ENCODE data around the gene NLGN1. TPM values are rescaled to one million over a fixed set of nuclear protein-coding genes. Genes with fewer than 3 reads are reported as not detected.

Gene NLGN1
- total and polyA plus RNA-seq, 2 experiments from 2014 or later = 14.3 to 20.1 TPM

DNA sequence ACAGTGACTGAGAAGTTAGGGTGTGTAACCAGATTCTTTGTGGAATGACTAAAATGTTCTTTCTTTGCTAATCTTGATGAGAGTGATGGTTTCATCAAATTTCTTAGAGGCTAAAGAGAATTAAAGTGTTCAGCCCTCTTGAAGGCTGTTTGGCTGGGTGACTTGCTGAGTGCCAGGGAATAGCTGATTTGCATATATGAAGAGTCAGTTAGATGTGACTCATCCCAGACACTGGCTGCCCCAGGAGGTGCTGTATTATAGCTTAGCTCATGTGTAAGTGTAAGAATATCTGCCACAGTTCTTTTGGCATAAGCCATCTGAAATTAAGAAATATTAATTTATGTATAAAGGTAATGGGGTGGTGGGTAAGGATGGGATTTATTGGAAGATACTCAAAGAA is 535.1 kb downstream of the NLGN1 start:
- in situ Hi-C loops (cut with MboI) = no loop called here

DNA sequence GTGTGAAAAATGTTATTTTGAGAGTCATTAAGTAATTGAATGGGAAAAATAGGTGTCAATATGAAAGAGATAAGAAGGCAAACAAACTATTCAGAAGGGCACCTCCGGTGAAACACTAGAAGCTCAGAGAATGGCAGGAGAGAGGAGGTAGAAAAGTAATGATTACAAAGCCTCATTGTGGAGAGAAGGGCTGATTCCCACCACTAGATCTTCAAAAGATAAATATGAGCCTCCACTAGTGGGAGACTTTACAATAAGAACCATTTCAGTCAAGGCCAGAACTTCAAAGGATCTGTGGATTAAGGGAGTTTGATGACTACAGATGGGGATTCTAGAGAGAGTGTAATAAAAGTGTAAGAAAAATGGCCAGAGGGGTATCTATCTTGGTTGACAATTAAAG is 535.6 kb downstream of the NLGN1 start:
- 100% methylated on average over 1 of the region's 1 CpG for WGBS, 2 experiments (ENCODE audit: low coverage in 1 of 2, low lambda C conversion rate in 2 of 2, missing lambda C conversion rate in 2 of 2)

More for the DNA sequence above, 535.1 kb downstream of the NLGN1 start:
- DNase-seq = peak; percentile 92
- no peaks in the 10 kb centered on the region for H4K20me1 ChIP-seq (ENCODE audit: insufficient read depth)
- H3K27me3 ChIP-seq (replicated peaks; ENCODE audit: insufficient read depth) = no peaks in the 10 kb centered on the region
- peaks cover 20% of the 10 kb centered on the region for H3F3A ChIP-seq (ENCODE audit: insufficient read depth)
- no peak overlapping the region for H3K4me3 ChIP-seq
- H3K9me3 ChIP-seq (ENCODE audit: low read depth) = no peaks in the 10 kb centered on the region
- H3K79me2 ChIP-seq (ENCODE audit: insufficient read depth) = no peaks in the 10 kb centered on the region
- H3K27ac ChIP-seq = peak overlapping the region; percentile 36
- peak overlapping the region; percentile 61 for H3K4me2 ChIP-seq (ENCODE audit: unreplicated experiment)
- no peak overlapping the region for H3K9ac ChIP-seq
- no peaks in the 10 kb centered on the region for H3K9me2 ChIP-seq (ENCODE audit: insufficient read depth)
- H2AFZ ChIP-seq = peak overlapping the region; percentile 20; the same call in 1 of the 2 replicates
- TF ChIP-seq EZH2phosphoT487 (IDR thresholded peaks at IDR 0.05; ENCODE audit: insufficient read depth, low read depth) = no peak
- TF ChIP-seq EZH2 (IDR thresholded peaks at IDR 0.05; ENCODE audit: insufficient read depth, poor library complexity, severe bottlenecking) = no peak
- H3K4me1 ChIP-seq (ENCODE audit: insufficient read depth) = peaks cover 15% of the 10 kb centered on the region
- no peaks in the 10 kb centered on the region for H3K36me3 ChIP-seq (ENCODE audit: low read depth)

DNA sequence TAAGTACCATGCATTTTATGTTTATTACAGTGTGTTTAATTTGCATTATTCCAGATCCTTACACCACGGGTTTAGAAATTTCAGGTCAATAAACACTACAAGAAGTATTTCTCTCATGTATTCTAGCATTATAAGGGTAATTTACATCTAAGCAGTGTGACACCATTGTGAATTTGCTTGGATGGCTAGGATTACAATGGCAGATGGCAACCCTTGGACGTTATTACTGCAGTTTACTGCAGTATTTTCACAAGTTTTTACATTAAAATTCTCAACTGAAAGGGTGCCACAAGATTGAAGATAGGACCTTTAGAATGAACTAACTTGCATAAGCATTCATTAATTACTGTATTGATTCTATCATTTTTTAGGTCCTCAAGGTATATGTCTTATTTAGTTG is 538.8 kb downstream of the NLGN1 start:
- DNase-seq = no peak
- Histone ChIP-seq H3K27ac (no peak overlapping the region), H4K20me1 (ENCODE audit: insufficient read depth) (no peaks in the 10 kb centered on the region), H3K79me2 (ENCODE audit: insufficient read depth) (no peaks in the 10 kb centered on the region), H3K4me2 (ENCODE audit: unreplicated experiment) (no peak overlapping the region), H3K4me3 (no peak overlapping the region), H3K9ac (no peak overlapping the region), H3K9me2 (ENCODE audit: insufficient read depth) (no peaks in the 10 kb centered on the region), H3K9me3 (ENCODE audit: low read depth) (no peaks in the 10 kb centered on the region), H3K27me3 (replicated peaks; ENCODE audit: insufficient read depth) (no peaks in the 10 kb centered on the region), H3F3A (ENCODE audit: insufficient read depth) (peaks cover 25% of the 10 kb centered on the region), H3K36me3 (ENCODE audit: low read depth) (no peaks in the 10 kb centered on the region), H2AFZ (no peak overlapping the region), H3K4me1 (ENCODE audit: insufficient read depth) (peaks cover 28% of the 10 kb centered on the region)
- TF ChIP-seq EZH2phosphoT487 (IDR thresholded peaks at IDR 0.05; ENCODE audit: insufficient read depth, low read depth) (no peak), EZH2 (IDR thresholded peaks at IDR 0.05; ENCODE audit: insufficient read depth, poor library complexity, severe bottlenecking) (no peak)
- in situ Hi-C loops (cut with MboI) = no loop called here
- WGBS, 2 experiments (ENCODE audit: low coverage in 1 of 2, low lambda C conversion rate in 2 of 2, missing lambda C conversion rate in 2 of 2) = 67 to 77% methylated on average over 2 of the region's 2 CpGs

More for the DNA sequence above, 535.6 kb downstream of the NLGN1 start:
- peaks cover 18% of the 10 kb centered on the region for H3K4me1 ChIP-seq (ENCODE audit: insufficient read depth)
- no peaks in the 10 kb centered on the region for H3K9me3 ChIP-seq (ENCODE audit: low read depth)
- peaks cover 20% of the 10 kb centered on the region for H3F3A ChIP-seq (ENCODE audit: insufficient read depth)
- no peaks in the 10 kb centered on the region for H4K20me1 ChIP-seq (ENCODE audit: insufficient read depth)
- no peaks in the 10 kb centered on the region for H3K9me2 ChIP-seq (ENCODE audit: insufficient read depth)
- in situ Hi-C loops (cut with MboI) = no loop called here
- DNase-seq = no peak
- no peak for TF ChIP-seq EZH2 (IDR thresholded peaks at IDR 0.05; ENCODE audit: insufficient read depth, poor library complexity, severe bottlenecking)
- TF ChIP-seq EZH2phosphoT487 (IDR thresholded peaks at IDR 0.05; ENCODE audit: insufficient read depth, low read depth) = no peak
- peak overlapping the region; percentile 20; the same call in 1 of the 2 replicates for H2AFZ ChIP-seq
- H3K4me2 ChIP-seq (ENCODE audit: unreplicated experiment) = peak overlapping the region; percentile 61
- no peaks in the 10 kb centered on the region for H3K36me3 ChIP-seq (ENCODE audit: low read depth)
- no peaks in the 10 kb centered on the region for H3K27me3 ChIP-seq (replicated peaks; ENCODE audit: insufficient read depth)
- peak overlapping the region; percentile 36 for H3K27ac ChIP-seq
- no peaks in the 10 kb centered on the region for H3K79me2 ChIP-seq (ENCODE audit: insufficient read depth)
- no peak overlapping the region for H3K4me3 ChIP-seq
- H3K9ac ChIP-seq = no peak overlapping the region

DNA sequence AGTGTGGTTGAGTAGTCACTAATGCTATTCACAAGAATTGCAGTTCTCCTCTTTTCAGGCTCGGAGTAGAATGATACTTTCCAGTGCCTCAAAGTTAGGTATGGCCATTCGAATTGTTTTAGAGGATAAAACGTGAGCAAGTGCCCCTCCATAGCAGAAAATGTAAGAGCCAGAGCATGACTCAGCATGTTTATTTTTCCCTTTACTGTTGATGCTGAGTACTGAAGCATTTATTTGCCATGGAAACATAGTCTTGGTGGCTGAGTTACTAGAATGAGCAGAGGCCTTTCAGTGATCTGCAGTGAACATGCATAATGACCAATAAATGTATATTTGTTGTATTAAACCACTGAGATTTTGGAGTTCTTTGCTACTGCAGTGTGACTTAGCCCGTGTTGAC is 540.6 kb downstream of the NLGN1 start:
- H3K27me3 ChIP-seq (replicated peaks; ENCODE audit: insufficient read depth) = no peaks in the 10 kb centered on the region
- peak; percentile 77 for DNase-seq
- H3K9ac ChIP-seq = no peak overlapping the region
- in situ Hi-C loops (cut with MboI) = no loop called here
- 40 to 45% methylated on average over 4 of the region's 4 CpGs for WGBS, 2 experiments (ENCODE audit: low coverage in 1 of 2, low lambda C conversion rate in 2 of 2, missing lambda C conversion rate in 2 of 2)
- H3K4me1 ChIP-seq (ENCODE audit: insufficient read depth) = peaks cover 16% of the 10 kb centered on the region
- no peak overlapping the region for H2AFZ ChIP-seq
- H3K9me2 ChIP-seq (ENCODE audit: insufficient read depth) = no peaks in the 10 kb centered on the region
- no peak for TF ChIP-seq EZH2 (IDR thresholded peaks at IDR 0.05; ENCODE audit: insufficient read depth, poor library complexity, severe bottlenecking)
- TF ChIP-seq EZH2phosphoT487 (IDR thresholded peaks at IDR 0.05; ENCODE audit: insufficient read depth, low read depth) = no peak
- no peaks in the 10 kb centered on the region for H4K20me1 ChIP-seq (ENCODE audit: insufficient read depth)
- no peaks in the 10 kb centered on the region for H3K9me3 ChIP-seq (ENCODE audit: low read depth)
- H3K27ac ChIP-seq = peak overlapping the region; percentile 19; the same call in 1 of the 2 replicates
- no peak overlapping the region for H3K4me2 ChIP-seq (ENCODE audit: unreplicated experiment)
- no peaks in the 10 kb centered on the region for H3K79me2 ChIP-seq (ENCODE audit: insufficient read depth)
- H3K36me3 ChIP-seq (ENCODE audit: low read depth) = no peaks in the 10 kb centered on the region
- no peak overlapping the region for H3K4me3 ChIP-seq
- peaks cover 10% of the 10 kb centered on the region for H3F3A ChIP-seq (ENCODE audit: insufficient read depth)

DNA sequence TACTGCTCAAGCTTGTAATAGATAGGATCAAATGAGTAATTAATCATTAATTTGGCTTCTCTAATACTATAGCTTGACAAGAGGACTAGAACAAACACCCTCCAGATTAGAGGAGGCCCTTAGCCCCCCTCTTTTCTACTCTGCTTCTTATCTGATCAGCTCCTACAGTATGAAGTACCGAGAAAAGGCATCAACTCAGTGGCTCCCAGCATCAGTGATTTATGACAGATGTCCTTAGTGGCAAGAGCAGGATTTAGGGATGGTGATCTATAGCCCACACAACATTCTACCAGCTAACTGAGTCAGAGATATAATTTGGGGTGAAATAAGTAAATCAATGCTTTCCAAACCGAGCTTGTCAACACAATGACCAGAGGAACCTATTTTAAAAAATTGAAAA is 541.1 kb downstream of the NLGN1 start:
- DNase-seq = no peak
- Histone ChIP-seq H3K4me1 (ENCODE audit: insufficient read depth) (0 out of 2 replicates have a peak, but pooled peaks cover 13% of the 10 kb centered on the region), H4K20me1 (ENCODE audit: insufficient read depth) (no peaks in the 10 kb centered on the region), H3K36me3 (ENCODE audit: low read depth) (no peaks in the 10 kb centered on the region), H3K27ac (peak overlapping the region; percentile 19; the same call in 1 of the 2 replicates), H3K9me3 (ENCODE audit: low read depth) (no peaks in the 10 kb centered on the region), H3K79me2 (ENCODE audit: insufficient read depth) (no peaks in the 10 kb centered on the region), H3K4me2 (ENCODE audit: unreplicated experiment) (no peak overlapping the region), H3K9me2 (ENCODE audit: insufficient read depth) (no peaks in the 10 kb centered on the region), H3K4me3 (no peak overlapping the region), H3K9ac (no peak overlapping the region), H3K27me3 (replicated peaks; ENCODE audit: insufficient read depth) (no peaks in the 10 kb centered on the region), H2AFZ (no peak overlapping the region), H3F3A (ENCODE audit: insufficient read depth) (peaks cover 5% of the 10 kb centered on the region; the same call in 1 of the 2 replicates)
- TF ChIP-seq EZH2phosphoT487 (IDR thresholded peaks at IDR 0.05; ENCODE audit: insufficient read depth, low read depth) (no peak), EZH2 (IDR thresholded peaks at IDR 0.05; ENCODE audit: insufficient read depth, poor library complexity, severe bottlenecking) (no peak)
- in situ Hi-C loops (cut with MboI) = no loop called here
- WGBS, 2 experiments (ENCODE audit: low coverage in 1 of 2, low lambda C conversion rate in 2 of 2, missing lambda C conversion rate in 2 of 2) = 51 to 52% methylated on average over 2 of the region's 2 CpGs

Measured in GM23248 (cell line).